HepG2 (cell line): Measurements from ENCODE around the gene TMEM107. TPM values are rescaled to one million over a fixed set of nuclear protein-coding genes. Genes with fewer than 3 reads are reported as not detected.

Experiments used
- ARID2 ChIP-seq: sonication (generic); formaldehyde crosslinking; IDR thresholded peaks from 2 replicates; pipeline ENCODE4 v1.8.1; 2022; ENCODE audit warnings: mild to moderate bottlenecking, missing genetic modification reagents, borderline replicate concordance
- ATF3 ChIP-seq: sonication (generic); formaldehyde crosslinking; IDR thresholded peaks from 2 replicates; pipeline ENCODE4 v1.4.0; 2020; ENCODE audit warnings: missing genetic modification reagents
- ATF7 ChIP-seq, 2 experiments: fragments of 450-650 bp in 1 of 2; sonication (generic) in 1 of 2; formaldehyde crosslinking in 1 of 2; IDR thresholded peaks; 2 replicates each; pipeline versions ENCODE4 v1.4.0 to v1.6.1; 2016 to 2020; ENCODE audit warnings: antibody characterized with exemption in 1 of 2, mild to moderate bottlenecking in 1 of 2, missing genetic modification reagents in 1 of 2
- KAT8 ChIP-seq: IDR thresholded peaks from 2 replicates; pipeline ENCODE4 v1.6.1; 2016; ENCODE audit warnings: missing genetic modification reagents, missing compliant biosample characterization
- MAFK ChIP-seq, 2 experiments: IDR thresholded peaks in 1 of 2; conservative IDR thresholded peaks in 1 of 2; 2 replicates each; pipeline ENCODE4 v1.6.1; 2011; ENCODE audit warnings: improper control_type of control experiment in 2 of 2, low read length in 2 of 2
- ONECUT2 ChIP-seq: sonication (generic); formaldehyde crosslinking; IDR thresholded peaks from 2 replicates; pipeline ENCODE4 v1.4.0; 2020; ENCODE audit warnings: missing genetic modification reagents
- RNF2 ChIP-seq: fragments of 450-650 bp; conservative IDR thresholded peaks from 2 replicates; pipeline ENCODE4 v1.6.1; 2016; ENCODE audit warnings: low read depth
- SRSF4 ChIP-seq: fragments of 200-400 bp; formaldehyde crosslinking; IDR thresholded peaks from one replicate; pipeline ENCODE4 v1.6.1; 2018; ENCODE audit warnings: mild to moderate bottlenecking, low read depth, low read length, moderate library complexity; ENCODE audit not compliant: poor library complexity, severe bottlenecking
- ZNF124 ChIP-seq: sonication (generic); formaldehyde crosslinking; IDR thresholded peaks from 2 replicates; pipeline ENCODE4 v1.4.0; 2020; ENCODE audit warnings: missing genetic modification reagents
- ZNF224 ChIP-seq: sonication (generic); formaldehyde crosslinking; IDR thresholded peaks from 2 replicates; pipeline ENCODE4 v1.5.0; 2020; ENCODE audit warnings: mild to moderate bottlenecking, missing genetic modification reagents
- ZNF296 ChIP-seq: sonication (generic); formaldehyde crosslinking; conservative IDR thresholded peaks from 2 replicates; pipeline ENCODE4 v1.5.0; 2020; ENCODE audit warnings: mild to moderate bottlenecking, missing genetic modification reagents
- ZNF710 ChIP-seq: sonication (generic); formaldehyde crosslinking; IDR thresholded peaks from 2 replicates; pipeline ENCODE4 v1.5.0; 2020; ENCODE audit warnings: mild to moderate bottlenecking, missing genetic modification reagents, borderline replicate concordance
- ZNF772 ChIP-seq: sonication (generic); formaldehyde crosslinking; IDR thresholded peaks from 2 replicates; pipeline ENCODE4 v1.5.0; 2020; ENCODE audit warnings: mild to moderate bottlenecking, missing genetic modification reagents
- ZNF776 ChIP-seq: sonication (generic); formaldehyde crosslinking; IDR thresholded peaks from 2 replicates; pipeline ENCODE4 v1.4.0; 2020; ENCODE audit warnings: mild to moderate bottlenecking, missing genetic modification reagents
- ZSCAN9 ChIP-seq: IDR thresholded peaks from 2 replicates; pipeline ENCODE4 v1.6.1; 2016; ENCODE audit warnings: borderline replicate concordance
- polyA plus RNA-seq, 8 experiments: library from polyadenylated mRNA; depleted of rRNA in 3 of 8; stranded (reverse) in 7 of 8; unstranded in 1 of 8; fragments of >200 nt; fragmentation: Illumina TruSeq in 4 of 8; extraction: Trizol in 4 of 8; gene quantifications; 2 replicates each; pipeline versions ENCODE4 v1.2.1 to v1.2.3, GENCODE V29; 2011 to 2016; ENCODE audit warnings: low read depth in 4 of 8, missing spikeins in 1 of 8, mixed read lengths in 1 of 8; ENCODE audit not compliant: insufficient read depth in 1 of 8
- total RNA-seq, 5 experiments: library from RNA; depleted of rRNA; stranded (reverse); fragments of >200 nt; fragmentation: Illumina TruSeq; extraction: Trizol; gene quantifications; 2 replicates each; pipeline ENCODE4 v1.2.3, GENCODE V29; 2016; ENCODE audit warnings: low read depth in 1 of 5
- TF ChIP-seq, protein P1 (sequence below): sonication (generic); formaldehyde crosslinking; conservative IDR thresholded peaks from 2 replicates; pipeline ENCODE4 v1.4.0; 2020; ENCODE audit warnings: missing genetic modification reagents
- TF ChIP-seq, protein P2 (sequence below): sonication (generic); formaldehyde crosslinking; IDR thresholded peaks from 2 replicates; pipeline ENCODE4 v1.5.0; 2020; ENCODE audit warnings: mild to moderate bottlenecking, missing genetic modification reagents
- TF ChIP-seq, protein P3 (sequence below): sonication (generic); formaldehyde crosslinking; IDR thresholded peaks from 2 replicates; pipeline ENCODE4 v1.8.0; 2022; ENCODE audit warnings: mild to moderate bottlenecking, missing genetic modification reagents; ENCODE audit not compliant: insufficient replicate concordance
- TF ChIP-seq, protein P4 (sequence below): sonication (generic); formaldehyde crosslinking; IDR thresholded peaks from 2 replicates; pipeline ENCODE4 v1.8.1; 2023; ENCODE audit warnings: mild to moderate bottlenecking, missing genetic modification reagents, borderline replicate concordance

The TMEM107 gene
- total and polyA plus RNA-seq, 2 of the 13 experiments (the other 11 are each of a cell fraction or from before 2014, with no cell fraction given) = 7.2 to 15.3 TPM

DNA sequence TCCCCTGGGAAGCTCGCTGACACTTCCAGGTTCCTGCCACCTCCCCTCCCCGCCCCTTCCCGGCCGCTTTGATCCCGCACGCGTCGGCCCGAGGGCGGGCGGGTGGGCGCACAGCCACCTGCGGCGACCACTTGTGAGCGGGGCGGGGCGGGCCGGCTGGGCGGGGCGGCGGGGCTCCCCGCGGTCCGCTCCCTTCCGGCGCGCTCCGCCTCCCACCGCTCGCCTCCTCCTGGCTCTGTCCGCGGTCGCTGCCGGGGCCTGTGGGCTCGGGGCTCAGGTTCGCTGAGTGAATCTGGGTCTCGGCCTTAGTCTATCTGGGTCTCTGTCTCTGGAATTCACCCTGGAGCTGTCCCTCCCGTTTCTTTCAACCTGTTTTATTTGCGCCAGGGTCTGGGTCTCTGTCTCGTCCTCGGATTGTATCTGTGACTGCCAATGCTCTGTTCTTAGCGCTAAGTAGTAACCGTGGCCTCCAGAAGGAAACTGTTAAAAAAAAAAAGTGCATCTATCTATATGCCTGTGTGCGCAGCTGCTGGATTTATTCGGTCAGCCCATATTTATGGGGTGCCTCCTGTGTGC is 49.6 kb downstream of the TMEM107 start (continued):
- TF ChIP-seq ZNF296 (CRISPR knock-in tag) (no peak), MAFK (conservative IDR thresholded peaks at IDR 0.05 in 1 of 2, IDR thresholded peaks at IDR 0.05 in 1 of 2; ENCODE audit: low read length in 2 of 2) (no peak), ATF3 (CRISPR knock-in tag) (no peak), RNF2 (no peak), ZNF776 (CRISPR knock-in tag) (no peak), SRSF4 (no peak), ZNF772 (CRISPR knock-in tag) (no peak), ZNF710 (CRISPR knock-in tag) (no peak), ONECUT2 (CRISPR knock-in tag) (no peak), ATF7 (IDR thresholded peaks at IDR 0.05) (no peak), ATF7 (CRISPR knock-in tag; IDR thresholded peaks at IDR 0.05) (no peak), ARID2 (CRISPR knock-in tag) (no peak), ZSCAN9 (CRISPR knock-in tag) (0 out of 2 replicates have a peak, but pooled peaks have one; percentile 20), ZNF224 (CRISPR knock-in tag) (no peak), KAT8 (CRISPR knock-in tag) (0 out of 2 replicates have a peak, but pooled peaks have one; percentile 14), ZNF124 (CRISPR knock-in tag) (peak; percentile 67; the same call in 1 of the 2 replicates)
- TF ChIP-seq, protein P1, sequence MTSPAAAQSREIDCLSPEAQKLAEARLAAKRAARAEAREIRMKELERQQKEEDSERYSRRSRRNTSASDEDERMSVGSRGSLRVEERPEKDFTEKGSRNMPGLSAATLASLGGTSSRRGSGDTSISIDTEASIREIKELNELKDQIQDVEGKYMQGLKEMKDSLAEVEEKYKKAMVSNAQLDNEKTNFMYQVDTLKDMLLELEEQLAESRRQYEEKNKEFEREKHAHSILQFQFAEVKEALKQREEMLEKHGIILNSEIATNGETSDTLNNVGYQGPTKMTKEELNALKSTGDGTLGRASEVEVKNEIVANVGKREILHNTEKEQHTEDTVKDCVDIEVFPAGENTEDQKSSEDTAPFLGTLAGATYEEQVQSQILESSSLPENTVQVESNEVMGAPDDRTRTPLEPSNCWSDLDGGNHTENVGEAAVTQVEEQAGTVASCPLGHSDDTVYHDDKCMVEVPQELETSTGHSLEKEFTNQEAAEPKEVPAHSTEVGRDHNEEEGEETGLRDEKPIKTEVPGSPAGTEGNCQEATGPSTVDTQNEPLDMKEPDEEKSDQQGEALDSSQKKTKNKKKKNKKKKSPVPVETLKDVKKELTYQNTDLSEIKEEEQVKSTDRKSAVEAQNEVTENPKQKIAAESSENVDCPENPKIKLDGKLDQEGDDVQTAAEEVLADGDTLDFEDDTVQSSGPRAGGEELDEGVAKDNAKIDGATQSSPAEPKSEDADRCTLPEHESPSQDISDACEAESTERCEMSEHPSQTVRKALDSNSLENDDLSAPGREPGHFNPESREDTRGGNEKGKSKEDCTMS (CRISPR knock-in tag) = no peak
- TF ChIP-seq, protein P2, sequence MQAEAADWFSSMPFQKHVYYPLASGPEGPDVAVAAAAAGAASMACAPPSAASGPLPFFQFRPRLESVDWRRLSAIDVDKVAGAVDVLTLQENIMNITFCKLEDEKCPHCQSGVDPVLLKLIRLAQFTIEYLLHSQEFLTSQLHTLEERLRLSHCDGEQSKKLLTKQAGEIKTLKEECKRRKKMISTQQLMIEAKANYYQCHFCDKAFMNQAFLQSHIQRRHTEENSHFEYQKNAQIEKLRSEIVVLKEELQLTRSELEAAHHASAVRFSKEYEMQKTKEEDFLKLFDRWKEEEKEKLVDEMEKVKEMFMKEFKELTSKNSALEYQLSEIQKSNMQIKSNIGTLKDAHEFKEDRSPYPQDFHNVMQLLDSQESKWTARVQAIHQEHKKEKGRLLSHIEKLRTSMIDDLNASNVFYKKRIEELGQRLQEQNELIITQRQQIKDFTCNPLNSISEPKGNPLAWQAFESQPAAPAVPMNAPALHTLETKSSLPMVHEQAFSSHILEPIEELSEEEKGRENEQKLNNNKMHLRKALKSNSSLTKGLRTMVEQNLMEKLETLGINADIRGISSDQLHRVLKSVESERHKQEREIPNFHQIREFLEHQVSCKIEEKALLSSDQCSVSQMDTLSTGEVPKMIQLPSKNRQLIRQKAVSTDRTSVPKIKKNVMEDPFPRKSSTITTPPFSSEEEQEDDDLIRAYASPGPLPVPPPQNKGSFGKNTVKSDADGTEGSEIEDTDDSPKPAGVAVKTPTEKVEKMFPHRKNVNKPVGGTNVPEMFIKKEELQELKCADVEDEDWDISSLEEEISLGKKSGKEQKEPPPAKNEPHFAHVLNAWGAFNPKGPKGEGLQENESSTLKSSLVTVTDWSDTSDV = no peak
- TF ChIP-seq, protein P3, sequence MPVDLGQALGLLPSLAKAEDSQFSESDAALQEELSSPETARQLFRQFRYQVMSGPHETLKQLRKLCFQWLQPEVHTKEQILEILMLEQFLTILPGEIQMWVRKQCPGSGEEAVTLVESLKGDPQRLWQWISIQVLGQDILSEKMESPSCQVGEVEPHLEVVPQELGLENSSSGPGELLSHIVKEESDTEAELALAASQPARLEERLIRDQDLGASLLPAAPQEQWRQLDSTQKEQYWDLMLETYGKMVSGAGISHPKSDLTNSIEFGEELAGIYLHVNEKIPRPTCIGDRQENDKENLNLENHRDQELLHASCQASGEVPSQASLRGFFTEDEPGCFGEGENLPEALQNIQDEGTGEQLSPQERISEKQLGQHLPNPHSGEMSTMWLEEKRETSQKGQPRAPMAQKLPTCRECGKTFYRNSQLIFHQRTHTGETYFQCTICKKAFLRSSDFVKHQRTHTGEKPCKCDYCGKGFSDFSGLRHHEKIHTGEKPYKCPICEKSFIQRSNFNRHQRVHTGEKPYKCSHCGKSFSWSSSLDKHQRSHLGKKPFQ (CRISPR knock-in tag) = no peak
- TF ChIP-seq, protein P4, sequence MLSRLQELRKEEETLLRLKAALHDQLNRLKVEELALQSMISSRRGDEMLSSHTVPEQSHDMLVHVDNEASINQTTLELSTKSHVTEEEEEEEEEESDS (CRISPR knock-in tag) = no peak
